Thyroid gland (tissue), 4 donors: Measurements from ENCODE around the gene B3GNT5. TPM values are rescaled to one million over a fixed set of nuclear protein-coding genes. Genes with fewer than 3 reads are reported as not detected.

Experiments used
- DNase-seq, 2 donors: peaks; one replicate each; pipeline ENCODE4 v3.0.0-alpha.2; 2019
- H3K27ac ChIP-seq, 3 donors: fragments of 200-600 bp; sonication (generic); 1 replicate in 2 of 3; 2 replicates in 1 of 3; pipeline ENCODE4 v1.5.1; 2016 to 2019; ENCODE audit warnings: mild to moderate bottlenecking in 1 of 3, moderate library complexity in 1 of 3
- H3K27me3 ChIP-seq: fragments of 200-600 bp; sonication (generic); one replicate; pipeline ENCODE4 v1.5.1; 2019
- H3K36me3 ChIP-seq, 2 donors: fragments of 200-600 bp; sonication (generic); one replicate each; pipeline ENCODE4 v1.5.1; 2016 to 2019
- H3K4me1 ChIP-seq, 2 donors: fragments of 200-600 bp; sonication (generic); one replicate each; pipeline ENCODE4 v1.5.1; 2017 to 2019
- H3K4me3 ChIP-seq, 3 donors: fragments of 200-600 bp; sonication (generic); replicated peaks in 1 of 3; 1 replicate in 2 of 3; 2 replicates in 1 of 3; pipeline ENCODE4 v1.5.1; 2016; ENCODE audit warnings: mild to moderate bottlenecking in 1 of 3
- H3K9me3 ChIP-seq: fragments of 200-600 bp; sonication (generic); one replicate; pipeline ENCODE4 v1.5.1; 2017
- CTCF ChIP-seq, 6 experiments: fragments of 200-600 bp in 3 of 6; fragments of 450-650 bp in 3 of 6; sonication (generic) in 3 of 6; IDR thresholded peaks; one replicate each; pipeline ENCODE4 v1.5.1; 2016 to 2019; ENCODE audit warnings: antibody characterized with exemption in 6 of 6, mild to moderate bottlenecking in 2 of 6, inconsistent platforms in 1 of 6, moderate library complexity in 1 of 6
- POLR2A ChIP-seq, 2 donors: fragments of 450-650 bp; IDR thresholded peaks; one replicate each; pipeline ENCODE4 v1.6.1; 2017; ENCODE audit warnings: antibody characterized with exemption in 2 of 2, mild to moderate bottlenecking in 2 of 2, moderate library complexity in 1 of 2
- WGBS, 2 donors: methylation state at CpG; one replicate each; pipeline ENCODE4 v1.1.5; 2017; 5-methylcytosine and 5-hydroxymethylcytosine counted together
- intact Hi-C: fragments of 100-400 bp; cut with DNase I; formaldehyde crosslinking; loops from one replicate; pipeline ENCODE4 v1.15.1; 2023
- total RNA-seq, 4 donors: library from RNA; depleted of rRNA; stranded (reverse); fragments of >200 nt; gene quantifications; one replicate each; pipeline ENCODE4 v1.2.3, GENCODE V29; 2016

Gene B3GNT5
- 10 to 100 TPM in 1 of 4 donors, 1 to 10 TPM in 3; 5.2 to 10.6 (median 7.1) TPM for total RNA-seq

- Histone ChIP-seq H3K27ac (peak within 1 kb of the TSS; percentile 83 to 92 (median 90)), H3K36me3 (no peaks in the 10 kb centered on the region), H3K9me3 (no peaks in the 10 kb centered on the region), H3K4me1 (peaks cover 0 to 3% of the 10 kb centered on the region in 2 donors), H3K27me3 (no peaks in the 10 kb centered on the region), H3K4me3 (peak within 1 kb of the TSS; percentile 72 to 92 (median 86))
- 1 to 2% methylated on average over 10 to 29 of the region's 43 CpGs for WGBS, 2 donors
- peak; percentile 84 for DNase-seq
- TF ChIP-seq CTCF (IDR thresholded peaks at IDR 0.05), result no peak
- peak in 1 of 2 donors; percentile 30 for TF ChIP-seq POLR2A (IDR thresholded peaks at IDR 0.05)
- intact Hi-C loops, result no loop called here
Observed at GRCh38 chr3:183252973-183253527, at the start of gene B3GNT5. Gene B3GNT5, plus strand, starts transcription at chr3:183253253. Its CDS starts 16,546 bp downstream, at chr3:183269799.

GRCh38 chr3:183203670-183204069 is 49.4 kb upstream of the B3GNT5 start:
- DNase-seq, result no peak
- Histone ChIP-seq H3K4me3 (no peak overlapping the region), H3K27ac (no peak overlapping the region), H3K9me3 (no peaks in the 10 kb centered on the region), H3K27me3 (no peaks in the 10 kb centered on the region), H3K4me1 (no peaks in the 10 kb centered on the region), H3K36me3 (no peaks in the 10 kb centered on the region)
- intact Hi-C loops, result no loop called here
- TF ChIP-seq POLR2A (IDR thresholded peaks at IDR 0.05) (no peak), CTCF (IDR thresholded peaks at IDR 0.05) (no peak)

GRCh38 chr3:183208260-183208659 is 44.8 kb upstream of the B3GNT5 start:
- Histone ChIP-seq H3K4me1 (no peaks in the 10 kb centered on the region), H3K27ac (no peak overlapping the region), H3K9me3 (no peaks in the 10 kb centered on the region), H3K27me3 (no peaks in the 10 kb centered on the region), H3K36me3 (no peaks in the 10 kb centered on the region), H3K4me3 (no peak overlapping the region)
- TF ChIP-seq CTCF (IDR thresholded peaks at IDR 0.05) (no peak), POLR2A (IDR thresholded peaks at IDR 0.05) (no peak)
- intact Hi-C loops, result no loop called here
- WGBS, 2 donors, result 93 to 95% methylated on average over 2 of the region's 2 CpGs
- no peak for DNase-seq

GRCh38 chr3:183208800-183209199 is 44.3 kb upstream of the B3GNT5 start:
- 79% methylated on average over 2 of the region's 2 CpGs for WGBS, 2 donors
- DNase-seq, result no peak
- TF ChIP-seq POLR2A (IDR thresholded peaks at IDR 0.05), result no peak
- no peak for TF ChIP-seq CTCF (IDR thresholded peaks at IDR 0.05)

GRCh38 chr3:183210341-183210740 is 42.7 kb upstream of the B3GNT5 start:
- DNase-seq, result no peak
- intact Hi-C loops, result no loop called here
- Histone ChIP-seq H3K27ac (no peak overlapping the region), H3K9me3 (no peaks in the 10 kb centered on the region), H3K36me3 (no peaks in the 10 kb centered on the region), H3K27me3 (no peaks in the 10 kb centered on the region), H3K4me1 (no peaks in the 10 kb centered on the region), H3K4me3 (no peak overlapping the region)
- TF ChIP-seq CTCF (IDR thresholded peaks at IDR 0.05), result no peak
- no peak for TF ChIP-seq POLR2A (IDR thresholded peaks at IDR 0.05)
- 84 to 85% methylated on average over 5 of the region's 5 CpGs for WGBS, 2 donors

More at GRCh38 chr3:183208800-183209199, 44.3 kb upstream of the B3GNT5 start:
- H3K36me3 ChIP-seq, result no peaks in the 10 kb centered on the region
- no peak overlapping the region for H3K27ac ChIP-seq
- H3K9me3 ChIP-seq, result no peaks in the 10 kb centered on the region
- no peaks in the 10 kb centered on the region for H3K27me3 ChIP-seq
- no peak overlapping the region for H3K4me3 ChIP-seq
- no peaks in the 10 kb centered on the region for H3K4me1 ChIP-seq
- intact Hi-C loops, result no loop called here
